Hepatic stellate cell (primary cell): ENCODE data around the gene LDLRAD4.
"Not testable (repeated sequence)": the region's sequence is repeated elsewhere in the genome, so short reads cannot be mapped to it uniquely, and the experiment has no call there.

ENCODE experiments used
- DNase-seq: peaks from one replicate; pipeline ENCODE4 v3.0.0; 2011; ENCODE audit warnings: low spot score

The LDLRAD4 gene

DNA sequence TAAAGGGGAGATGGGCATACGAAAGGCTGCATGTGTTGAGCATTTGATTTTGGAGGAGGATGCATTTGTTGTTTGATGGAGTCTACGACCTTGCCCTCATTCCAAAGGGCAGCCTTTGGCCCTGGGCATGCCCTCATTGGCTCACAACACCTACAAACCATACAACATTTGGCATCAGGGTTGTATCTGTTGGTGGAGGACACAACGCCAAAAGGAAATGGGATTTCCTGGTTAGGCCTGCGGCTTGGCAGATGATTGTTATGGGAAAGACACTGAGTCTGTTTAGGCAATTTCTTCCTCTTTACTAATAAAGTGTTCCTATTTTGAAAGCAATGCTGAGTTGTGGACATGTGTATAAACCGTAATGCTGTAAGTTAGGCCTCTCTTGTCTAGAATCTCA lies 246.9 kb downstream of the LDLRAD4 start:
- no peak for DNase-seq

DNA sequence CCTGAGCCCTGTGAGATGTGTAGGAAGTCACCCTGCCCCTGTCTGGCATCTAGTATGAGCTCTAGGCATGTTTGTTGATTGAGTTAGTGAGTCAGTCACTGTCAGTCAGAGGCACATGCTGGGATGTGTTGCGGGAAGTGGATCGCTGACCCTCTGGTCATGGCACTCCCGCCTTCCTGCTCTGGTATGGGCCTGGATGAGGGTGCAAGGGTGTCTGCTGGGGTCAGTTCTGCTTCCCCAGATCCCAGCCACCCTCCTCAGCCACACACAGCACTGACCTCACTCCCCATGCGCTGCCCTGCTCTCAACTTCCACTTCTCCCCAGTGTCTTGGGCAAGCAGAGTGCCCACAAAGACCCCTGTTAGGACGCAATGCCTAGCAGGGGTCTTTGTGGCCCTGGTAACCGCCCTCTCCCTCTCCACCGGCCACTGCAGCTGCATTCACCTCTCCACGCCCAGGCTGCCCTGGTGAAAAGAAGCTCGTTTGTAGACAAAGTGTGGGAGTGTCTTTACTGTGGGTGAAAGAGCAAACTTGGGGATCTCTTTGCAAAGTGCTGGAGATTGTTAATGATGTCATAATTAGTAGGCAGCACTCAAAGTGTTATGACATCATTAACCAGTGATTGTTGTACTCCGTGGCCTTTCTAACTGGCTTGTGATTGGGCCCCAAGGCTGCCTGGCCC lies 252.1 kb downstream of the LDLRAD4 start:
- no peak for DNase-seq

DNA sequence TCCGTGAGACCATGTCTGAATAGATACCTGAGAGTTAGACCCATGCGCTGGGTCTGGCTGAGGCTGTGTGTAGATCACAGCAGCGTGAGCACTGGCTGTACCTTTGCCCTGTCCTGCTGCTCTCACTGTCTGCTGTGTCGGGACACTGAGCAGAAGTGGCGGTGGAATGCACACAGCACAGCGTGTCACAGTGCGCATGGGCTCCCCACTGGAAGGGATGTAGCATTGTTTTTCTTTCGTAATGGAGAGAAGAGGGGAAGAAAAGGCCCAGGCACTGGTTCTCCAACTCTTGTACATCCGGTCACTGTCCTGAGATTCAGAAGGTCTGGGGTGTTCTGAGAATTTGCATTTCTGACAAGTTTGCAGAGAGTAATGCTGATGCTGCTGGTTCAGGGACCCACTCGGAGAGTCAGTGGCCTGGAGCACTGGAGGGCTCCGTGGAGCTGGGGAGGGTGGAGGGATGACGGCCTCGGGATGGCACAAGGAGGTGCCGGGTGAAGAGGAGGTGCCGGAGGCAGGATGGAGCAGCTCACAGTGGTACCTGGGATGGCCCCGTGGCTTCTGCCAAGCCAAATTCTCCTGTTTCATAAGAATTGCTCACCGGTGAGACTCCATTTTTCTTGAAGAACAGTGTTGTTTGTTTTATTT lies 252.8 kb downstream of the LDLRAD4 start:
- DNase-seq = no peak

GRCh38 chr18:13471971-13472628 lies 253.5 kb downstream of the LDLRAD4 start:
- DNase-seq = no peak

- no peak for DNase-seq
Observed at GRCh38 chr18:13473751-13474150, 255.2 kb downstream of the LDLRAD4 start.

- DNase-seq = no peak
Observed at GRCh38 chr18:13474336-13474735, 255.8 kb downstream of the LDLRAD4 start.

DNA sequence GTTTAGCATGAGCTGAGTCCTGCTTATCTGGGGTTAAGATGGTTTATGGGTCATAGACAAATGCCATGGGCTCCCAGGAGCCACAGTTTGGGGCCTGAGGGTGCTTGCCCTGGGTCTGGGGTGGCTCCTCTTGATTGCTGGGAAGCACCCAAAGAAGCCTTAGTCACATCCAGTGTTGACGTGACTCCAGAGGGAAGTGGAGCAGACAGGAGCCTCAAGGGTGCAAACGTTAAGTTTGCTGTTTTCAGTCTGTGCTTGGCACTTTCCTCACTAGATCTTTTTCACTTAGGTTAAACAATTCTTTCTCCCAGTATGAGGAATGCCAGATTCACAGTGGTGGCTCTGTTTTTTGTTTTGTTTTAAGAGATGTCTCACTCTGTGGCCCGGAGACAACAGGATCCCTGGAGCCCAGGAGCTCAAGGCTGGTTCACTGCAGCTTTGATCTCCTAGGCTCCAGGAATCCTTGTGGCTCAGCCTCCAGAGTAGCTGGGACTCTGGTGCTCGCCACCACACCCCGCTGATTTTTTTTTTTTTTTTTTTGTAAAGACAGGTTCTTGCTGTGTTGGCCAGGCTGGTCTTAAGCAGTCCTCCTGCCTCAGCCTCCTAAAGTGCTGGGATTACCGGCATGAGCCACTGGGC lies 256.5 kb downstream of the LDLRAD4 start:
- no peak for DNase-seq

GRCh38 chr18:13476312-13476711 lies 257.8 kb downstream of the LDLRAD4 start:
- DNase-seq = not testable (repeated sequence)

DNA sequence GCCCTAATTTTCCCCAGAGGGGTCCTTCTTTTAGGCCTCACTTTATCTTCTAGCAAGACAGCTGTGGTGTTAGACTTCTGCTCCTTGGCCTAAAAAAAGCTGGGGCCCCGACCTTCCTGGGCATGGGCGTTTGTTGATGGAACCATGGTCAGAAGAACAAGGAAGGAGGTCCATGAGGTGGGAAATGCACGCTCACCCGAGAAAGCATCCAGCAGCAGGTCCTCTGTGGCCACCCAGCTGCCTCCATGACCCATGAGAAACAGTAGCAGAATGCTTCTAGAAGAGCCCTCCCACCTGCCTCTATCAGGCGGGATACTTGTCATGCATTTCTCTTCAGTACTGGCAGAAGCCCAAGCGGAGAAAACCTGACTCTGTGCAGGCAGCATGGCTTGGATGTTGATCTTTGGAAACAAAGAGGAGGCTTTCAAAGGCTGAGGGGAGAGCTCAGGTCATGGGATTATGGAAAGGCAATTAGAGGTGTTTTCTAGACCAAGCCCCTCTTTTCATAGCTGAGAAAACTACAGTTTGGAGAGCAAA lies 258.7 kb downstream of the LDLRAD4 start:
- DNase-seq = no peak

DNA sequence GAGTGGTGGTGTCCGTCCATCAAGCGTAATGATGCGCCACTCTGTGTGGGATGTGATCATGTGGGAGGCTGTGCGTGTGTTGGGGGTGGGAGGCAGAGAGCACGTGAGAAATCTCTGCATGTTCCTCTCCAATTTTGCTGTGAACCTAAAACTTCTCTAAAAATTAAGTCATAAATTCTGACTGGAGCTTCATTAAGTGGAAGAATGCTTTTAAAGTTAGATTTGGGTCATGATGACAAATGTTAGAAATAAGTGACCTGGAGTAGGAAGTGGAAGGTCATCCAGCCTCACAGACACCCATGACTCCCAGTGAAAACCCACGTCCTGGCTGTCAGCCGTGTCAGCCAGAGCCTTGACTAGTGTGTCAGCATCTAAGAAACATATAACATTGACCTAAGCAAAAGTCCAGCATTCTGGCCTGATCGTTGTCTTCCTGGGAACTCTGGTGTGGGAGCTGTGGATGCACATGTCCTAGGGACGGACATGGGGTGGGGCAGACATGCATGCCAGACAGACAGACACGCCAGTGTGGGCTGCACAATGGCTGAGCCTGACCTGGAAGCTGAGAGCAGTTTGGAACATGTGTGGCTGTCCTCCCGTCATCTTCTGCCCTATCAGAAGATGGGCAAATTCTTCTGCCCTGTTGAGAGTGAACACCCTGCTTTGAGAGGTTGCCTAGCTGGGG lies 262.2 kb downstream of the LDLRAD4 start:
- no peak for DNase-seq

DNA sequence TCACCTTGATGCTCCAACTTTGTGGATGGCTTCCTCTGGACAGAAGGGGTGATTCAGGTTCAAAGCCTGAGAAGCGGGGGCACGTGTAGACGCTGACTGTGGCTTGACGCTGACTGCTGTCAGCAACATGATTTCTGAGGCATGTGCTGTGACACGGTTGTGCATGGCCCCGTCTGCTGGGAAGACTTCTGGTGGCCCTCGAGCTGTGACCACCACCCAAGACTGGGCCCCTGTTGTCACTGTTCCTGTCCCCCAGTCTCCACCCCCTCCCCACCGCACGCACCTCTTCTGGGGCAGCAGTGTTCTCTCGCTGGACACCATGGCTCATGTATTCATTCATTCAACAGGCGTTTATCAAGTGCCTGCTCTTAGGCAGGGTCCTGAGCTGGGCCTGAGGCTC lies 262.8 kb downstream of the LDLRAD4 start:
- no peak for DNase-seq

DNA sequence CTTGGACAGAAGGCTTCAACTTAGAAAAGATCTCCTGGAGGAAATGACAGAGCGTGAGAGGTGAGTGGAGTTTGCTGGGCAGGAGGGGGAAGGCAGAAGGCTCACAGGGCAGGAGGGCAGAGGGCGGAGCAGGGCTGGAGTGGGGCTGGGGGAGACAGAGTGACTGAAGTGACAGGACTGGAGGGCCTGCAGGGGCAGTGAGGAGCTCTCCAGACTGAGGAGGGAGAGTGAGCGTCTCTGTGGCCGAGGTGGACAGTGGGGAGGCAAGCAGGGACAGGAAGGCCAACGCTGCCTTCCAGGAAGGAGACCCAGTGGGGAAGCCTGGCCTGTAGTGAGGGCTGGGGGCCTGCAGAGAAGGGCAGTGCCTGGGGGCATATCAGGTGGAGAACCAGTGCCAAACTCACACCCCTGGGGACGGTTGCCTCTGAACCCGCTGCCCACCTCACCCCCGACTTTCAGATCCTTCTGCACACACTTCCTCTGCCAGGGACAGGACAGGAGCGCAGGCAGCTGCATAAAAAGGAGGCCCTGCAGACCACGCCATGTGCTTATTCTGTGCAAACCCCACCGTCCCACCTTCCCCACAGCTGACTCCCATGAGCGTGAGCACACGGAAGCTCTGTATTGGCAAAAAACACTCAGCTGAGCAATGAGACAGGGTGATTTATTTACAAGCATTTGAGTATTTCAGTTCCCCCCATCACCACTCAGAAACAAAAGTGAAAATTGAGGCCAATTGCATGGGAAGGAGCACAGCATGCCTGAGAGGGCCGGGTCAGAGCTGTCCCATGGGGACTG lies 263.5 kb downstream of the LDLRAD4 start:
- DNase-seq = no peak

GRCh38 chr18:13482618-13482945 lies 264.0 kb downstream of the LDLRAD4 start:
- DNase-seq = no peak

DNA sequence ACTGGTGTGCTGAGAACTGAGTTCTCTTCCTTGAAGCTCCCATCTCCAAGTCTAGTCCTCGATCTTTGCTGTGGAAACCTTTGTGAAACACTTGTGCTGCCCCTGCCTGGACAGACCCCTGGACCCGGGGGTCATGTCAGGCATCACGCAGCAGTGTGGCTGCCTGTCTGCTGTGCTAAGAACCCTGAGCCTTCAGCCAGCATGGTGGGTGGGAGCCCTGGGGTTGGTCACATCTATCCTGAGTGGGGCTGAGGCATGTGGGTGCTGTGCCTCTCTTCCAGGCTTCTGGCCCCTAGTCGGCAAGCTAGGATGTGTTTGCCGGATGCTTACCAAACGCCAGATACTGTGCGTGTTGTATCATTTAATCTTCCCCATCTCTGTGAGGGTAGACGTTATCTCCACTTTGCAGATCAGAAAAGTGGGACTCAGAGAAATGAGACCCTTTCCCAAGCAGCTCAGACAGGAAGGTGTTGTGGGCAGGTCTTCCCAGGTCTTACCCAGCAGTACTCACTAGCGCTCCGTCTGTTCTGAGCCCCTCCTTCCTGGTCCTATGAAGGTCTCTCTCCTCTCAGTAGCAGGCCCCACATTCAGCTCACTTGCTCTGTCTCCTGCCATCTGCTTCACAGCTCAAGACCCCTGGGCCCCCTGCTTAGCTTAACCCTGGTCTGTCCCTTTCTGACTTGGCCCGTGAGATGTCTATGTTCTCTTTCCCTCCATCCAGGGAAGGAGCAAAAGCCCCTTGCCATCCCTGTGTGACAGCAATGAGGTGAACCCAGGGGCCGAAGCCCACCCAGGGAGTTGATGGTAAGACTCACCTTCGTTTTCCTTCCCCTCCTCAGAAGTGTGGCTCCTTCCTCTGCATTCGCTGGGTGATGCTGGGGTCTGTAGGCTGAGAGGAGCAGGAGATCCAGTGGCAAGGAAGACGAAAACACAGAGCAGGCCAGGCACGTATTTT lies 265.0 kb downstream of the LDLRAD4 start:
- DNase-seq = no peak

DNA sequence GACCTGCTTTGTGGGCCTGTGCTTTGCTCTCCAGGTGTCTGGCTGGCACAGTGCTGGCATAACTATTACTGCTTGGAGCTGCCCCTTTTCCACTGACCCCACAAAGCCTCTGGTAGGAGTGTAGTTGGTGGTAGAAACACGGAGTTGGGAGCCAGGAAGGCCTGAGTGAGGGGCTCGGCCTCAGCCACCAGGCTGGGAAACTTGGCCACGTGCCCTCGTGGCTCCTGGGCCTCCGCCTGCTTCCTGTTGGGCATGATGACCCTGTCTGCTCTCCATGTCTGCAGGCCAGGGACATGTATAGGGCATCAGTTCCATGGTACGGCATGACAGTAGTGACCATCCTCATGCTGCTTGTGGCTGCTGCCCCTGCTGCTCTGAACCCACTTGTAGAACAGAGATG lies 266.6 kb downstream of the LDLRAD4 start:
- no peak for DNase-seq

GRCh38 chr18:13485604-13486003 lies 267.0 kb downstream of the LDLRAD4 start:
- no peak for DNase-seq

DNA sequence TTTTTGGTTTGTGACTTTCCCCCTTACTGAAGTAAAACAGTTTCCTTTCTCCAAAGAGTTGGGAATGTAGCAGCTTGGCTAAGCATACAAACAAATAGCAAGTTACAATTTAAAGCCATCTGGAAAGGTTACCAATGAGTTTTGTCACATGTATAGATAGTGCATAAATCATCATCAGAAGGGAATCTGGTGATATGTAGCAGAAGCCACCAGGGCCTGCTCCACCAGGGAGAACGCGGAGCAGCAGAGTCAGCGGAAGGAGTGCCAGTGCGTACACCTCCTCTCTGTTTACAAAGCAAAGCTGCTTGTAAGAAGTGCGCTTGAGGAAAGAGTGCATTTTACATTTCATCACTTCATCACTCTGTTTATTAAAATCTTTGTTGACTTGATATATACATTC lies 267.7 kb downstream of the LDLRAD4 start:
- DNase-seq = no peak

DNA sequence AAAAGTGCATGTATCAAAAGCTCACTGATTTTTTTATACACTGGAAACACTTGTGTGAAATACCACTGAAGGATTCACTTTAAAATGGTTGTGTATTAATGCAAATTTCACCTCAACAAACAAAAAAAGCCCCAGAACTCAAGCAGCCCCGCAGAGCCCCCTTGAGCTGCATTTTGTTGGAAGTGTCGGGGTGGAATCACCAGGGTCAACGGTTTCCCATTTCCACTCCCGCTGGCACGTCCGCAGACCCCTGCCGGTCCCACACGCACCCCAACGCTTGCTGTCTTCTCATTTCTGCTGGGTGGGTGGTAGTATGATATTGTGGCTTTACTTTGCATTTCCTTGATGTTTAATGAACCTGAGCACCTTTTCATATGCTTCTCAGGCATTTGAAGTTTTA lies 268.1 kb downstream of the LDLRAD4 start:
- DNase-seq = no peak

- no peak for DNase-seq
Observed at GRCh38 chr18:13487237-13487636, 268.7 kb downstream of the LDLRAD4 start.

GRCh38 chr18:13488281-13488929 lies 269.8 kb downstream of the LDLRAD4 start:
- DNase-seq = no peak
